Mammary epithelial cell (primary cell): ENCODE results near the gene THEM4.

Source experiments
- EZH2 ChIP-seq: IDR thresholded peaks from 2 replicates; pipeline ENCODE4 v1.6.1; 2012; ENCODE audit warnings: low read length, inconsistent platforms, borderline replicate concordance
- TF ChIP-seq, protein P1 (sequence below), 2 donors: IDR thresholded peaks in 1 of 2; conservative IDR thresholded peaks in 1 of 2; 2 replicates each; pipeline ENCODE4 v1.5.1; 2011 to 2012; ENCODE audit warnings: inconsistent platforms in 2 of 2, low read length in 2 of 2, mild to moderate bottlenecking in 2 of 2, control low read depth in 1 of 2, low read depth in 1 of 2; ENCODE audit not compliant: insufficient read depth in 1 of 2; ENCODE audit errors: extremely low read depth in 1 of 2

DNA sequence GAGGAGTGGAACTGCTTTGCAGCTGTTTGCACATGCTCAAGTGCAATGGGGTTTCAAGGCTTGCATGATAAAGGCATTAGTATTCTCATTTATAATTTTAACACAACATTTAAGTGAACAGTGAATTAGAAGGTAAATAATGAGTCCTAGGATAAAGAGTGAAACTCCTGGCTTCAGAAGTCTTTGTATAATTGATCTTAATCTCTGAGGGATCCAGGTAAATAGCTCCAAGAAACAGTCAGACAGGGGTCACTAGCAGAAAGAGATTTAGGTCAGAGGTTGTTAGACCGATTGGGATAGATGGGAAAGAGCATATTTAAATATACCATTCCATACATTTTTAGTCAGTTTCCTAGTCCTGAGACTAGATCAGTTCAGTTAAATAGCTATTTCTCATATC lies 14.1 kb upstream of the THEM4 start:
- TF ChIP-seq, protein P1, sequence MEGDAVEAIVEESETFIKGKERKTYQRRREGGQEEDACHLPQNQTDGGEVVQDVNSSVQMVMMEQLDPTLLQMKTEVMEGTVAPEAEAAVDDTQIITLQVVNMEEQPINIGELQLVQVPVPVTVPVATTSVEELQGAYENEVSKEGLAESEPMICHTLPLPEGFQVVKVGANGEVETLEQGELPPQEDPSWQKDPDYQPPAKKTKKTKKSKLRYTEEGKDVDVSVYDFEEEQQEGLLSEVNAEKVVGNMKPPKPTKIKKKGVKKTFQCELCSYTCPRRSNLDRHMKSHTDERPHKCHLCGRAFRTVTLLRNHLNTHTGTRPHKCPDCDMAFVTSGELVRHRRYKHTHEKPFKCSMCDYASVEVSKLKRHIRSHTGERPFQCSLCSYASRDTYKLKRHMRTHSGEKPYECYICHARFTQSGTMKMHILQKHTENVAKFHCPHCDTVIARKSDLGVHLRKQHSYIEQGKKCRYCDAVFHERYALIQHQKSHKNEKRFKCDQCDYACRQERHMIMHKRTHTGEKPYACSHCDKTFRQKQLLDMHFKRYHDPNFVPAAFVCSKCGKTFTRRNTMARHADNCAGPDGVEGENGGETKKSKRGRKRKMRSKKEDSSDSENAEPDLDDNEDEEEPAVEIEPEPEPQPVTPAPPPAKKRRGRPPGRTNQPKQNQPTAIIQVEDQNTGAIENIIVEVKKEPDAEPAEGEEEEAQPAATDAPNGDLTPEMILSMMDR (conservative IDR thresholded peaks at IDR 0.05 in 1 of 2, IDR thresholded peaks at IDR 0.05 in 1 of 2; ENCODE audit: extremely low read depth in 1 of 2, insufficient read depth in 1 of 2, low read depth in 1 of 2, low read length in 2 of 2) = no peak
- no peak for TF ChIP-seq EZH2
